Measurements from ENCODE around the gene PLA2G6.

Gene PLA2G6

GRCh38 chr22:38207898-38208432 is 26.3 kb upstream of the PLA2G6 start (continued):
- TF ChIP-seq PRDM2 (tag by site-specific recombination; IDR thresholded peaks at IDR 0.05; ENCODE audit: borderline replicate concordance) (no peak), ZNF48 (tag by site-specific recombination; IDR thresholded peaks at IDR 0.05) (no peak)

GRCh38 chr22:38205261-38206128 is 23.9 kb upstream of the PLA2G6 start:
- Histone ChIP-seq H3K27ac (ENCODE audit: extremely low read depth, low read depth, low read length) (no peak overlapping the region), H3K4me1 (ENCODE audit: control insufficient read depth, insufficient read depth, low read length) (no peaks in the 10 kb centered on the region), H3K4me3 (ENCODE audit: low read depth, low read length) (no peak overlapping the region), H3K9me3 (ENCODE audit: control insufficient read depth, insufficient read depth, low read depth, low read length) (no peaks in the 10 kb centered on the region), H3K36me3 (ENCODE audit: control insufficient read depth in 2 of 2, insufficient read depth in 1 of 2, low read length in 2 of 2) (no peaks in the 10 kb centered on the region)
- ChIA-PET CTCF (interaction anchor here (1.0 to 1.2 kb wide), 2 partner anchors 25 to 153 kb away, joined by 3 read pairs; no protein-coding TSS in a partner anchor), POLR2A (interaction anchor here (0.8 kb wide), 1 partner anchor 24 kb away, joined by 4 read pairs; the partner anchor contains the start of gene PLA2G6)
- TF ChIP-seq, protein P1, sequence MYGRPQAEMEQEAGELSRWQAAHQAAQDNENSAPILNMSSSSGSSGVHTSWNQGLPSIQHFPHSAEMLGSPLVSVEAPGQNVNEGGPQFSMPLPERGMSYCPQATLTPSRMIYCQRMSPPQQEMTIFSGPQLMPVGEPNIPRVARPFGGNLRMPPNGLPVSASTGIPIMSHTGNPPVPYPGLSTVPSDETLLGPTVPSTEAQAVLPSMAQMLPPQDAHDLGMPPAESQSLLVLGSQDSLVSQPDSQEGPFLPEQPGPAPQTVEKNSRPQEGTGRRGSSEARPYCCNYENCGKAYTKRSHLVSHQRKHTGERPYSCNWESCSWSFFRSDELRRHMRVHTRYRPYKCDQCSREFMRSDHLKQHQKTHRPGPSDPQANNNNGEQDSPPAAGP (tag by site-specific recombination; IDR thresholded peaks at IDR 0.05), result no peak
- TF ChIP-seq ZIC2 (tag by site-specific recombination; IDR thresholded peaks at IDR 0.05), result peak; percentile 54

GRCh38 chr22:38204784-38205183 is 23.2 kb upstream of the PLA2G6 start:
- Histone ChIP-seq H3K36me3 (ENCODE audit: control insufficient read depth in 2 of 2, insufficient read depth in 1 of 2, low read length in 2 of 2) (no peaks in the 10 kb centered on the region), H3K4me1 (ENCODE audit: control insufficient read depth, insufficient read depth, low read length) (no peaks in the 10 kb centered on the region), H3K9me3 (ENCODE audit: control insufficient read depth, insufficient read depth, low read depth, low read length) (no peaks in the 10 kb centered on the region), H3K27ac (ENCODE audit: extremely low read depth, low read depth, low read length) (no peak overlapping the region), H3K4me3 (ENCODE audit: low read depth, low read length) (no peak overlapping the region)
- ChIA-PET POLR2A (no interaction called here), CTCF (interaction anchor here (1.0 to 1.4 kb wide), 2 partner anchors 90 to 153 kb away, joined by 4 to 5 read pairs; no protein-coding TSS in a partner anchor)
- TF ChIP-seq ZNF555 (tag by site-specific recombination; conservative IDR thresholded peaks at IDR 0.05) (no peak), ZBTB48 (tag by site-specific recombination; IDR thresholded peaks at IDR 0.05) (no peak), INSM2 (tag by site-specific recombination; IDR thresholded peaks at IDR 0.05) (no peak), ZNF692 (tag by site-specific recombination; IDR thresholded peaks at IDR 0.05) (no peak), ZBTB49 (tag by site-specific recombination; IDR thresholded peaks at IDR 0.05; ENCODE audit: low read depth) (no peak), ZSCAN18 (tag by site-specific recombination; IDR thresholded peaks at IDR 0.05) (no peak), ZNF211 (tag by site-specific recombination; IDR thresholded peaks at IDR 0.05; ENCODE audit: low read depth) (no peak)
- TF ChIP-seq, protein P2, sequence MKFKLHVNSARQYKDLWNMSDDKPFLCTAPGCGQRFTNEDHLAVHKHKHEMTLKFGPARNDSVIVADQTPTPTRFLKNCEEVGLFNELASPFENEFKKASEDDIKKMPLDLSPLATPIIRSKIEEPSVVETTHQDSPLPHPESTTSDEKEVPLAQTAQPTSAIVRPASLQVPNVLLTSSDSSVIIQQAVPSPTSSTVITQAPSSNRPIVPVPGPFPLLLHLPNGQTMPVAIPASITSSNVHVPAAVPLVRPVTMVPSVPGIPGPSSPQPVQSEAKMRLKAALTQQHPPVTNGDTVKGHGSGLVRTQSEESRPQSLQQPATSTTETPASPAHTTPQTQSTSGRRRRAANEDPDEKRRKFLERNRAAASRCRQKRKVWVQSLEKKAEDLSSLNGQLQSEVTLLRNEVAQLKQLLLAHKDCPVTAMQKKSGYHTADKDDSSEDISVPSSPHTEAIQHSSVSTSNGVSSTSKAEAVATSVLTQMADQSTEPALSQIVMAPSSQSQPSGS (tag by site-specific recombination; IDR thresholded peaks at IDR 0.05; ENCODE audit: low read depth), result no peak
